ENCODE measurements around the gene PIMREG.

PIMREG gene

GRCh38 chr17:6437956-6438355 lies 6.3 kb upstream of the PIMREG start:
- DNase-seq (ENCODE audit: low read depth): no peak

DNA sequence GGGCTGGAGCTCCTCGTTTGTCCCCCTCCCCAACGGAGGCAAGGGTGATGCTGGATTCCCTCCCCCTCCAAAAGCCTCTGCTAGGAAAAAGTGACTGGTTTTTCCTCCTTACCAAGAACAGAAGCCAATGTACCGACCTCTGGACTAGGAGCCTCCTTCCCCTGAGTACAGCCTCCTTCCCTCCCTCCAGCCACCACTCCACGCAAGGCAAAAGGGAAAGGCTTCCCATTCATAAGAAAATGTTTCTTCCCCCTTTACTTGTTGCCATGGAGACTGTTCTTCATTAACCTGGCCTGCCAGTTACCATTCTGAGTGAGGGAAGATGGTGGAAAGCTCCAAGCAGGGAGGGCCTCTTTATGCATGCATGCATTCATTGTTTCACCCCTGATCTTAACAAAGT lies 4.3 kb upstream of the PIMREG start:
- no peak for DNase-seq (ENCODE audit: low read depth)

- DNase-seq (ENCODE audit: low read depth): no peak
Measured at GRCh38 chr17:6442775-6443174, 1.5 kb upstream of the PIMREG start.

DNA sequence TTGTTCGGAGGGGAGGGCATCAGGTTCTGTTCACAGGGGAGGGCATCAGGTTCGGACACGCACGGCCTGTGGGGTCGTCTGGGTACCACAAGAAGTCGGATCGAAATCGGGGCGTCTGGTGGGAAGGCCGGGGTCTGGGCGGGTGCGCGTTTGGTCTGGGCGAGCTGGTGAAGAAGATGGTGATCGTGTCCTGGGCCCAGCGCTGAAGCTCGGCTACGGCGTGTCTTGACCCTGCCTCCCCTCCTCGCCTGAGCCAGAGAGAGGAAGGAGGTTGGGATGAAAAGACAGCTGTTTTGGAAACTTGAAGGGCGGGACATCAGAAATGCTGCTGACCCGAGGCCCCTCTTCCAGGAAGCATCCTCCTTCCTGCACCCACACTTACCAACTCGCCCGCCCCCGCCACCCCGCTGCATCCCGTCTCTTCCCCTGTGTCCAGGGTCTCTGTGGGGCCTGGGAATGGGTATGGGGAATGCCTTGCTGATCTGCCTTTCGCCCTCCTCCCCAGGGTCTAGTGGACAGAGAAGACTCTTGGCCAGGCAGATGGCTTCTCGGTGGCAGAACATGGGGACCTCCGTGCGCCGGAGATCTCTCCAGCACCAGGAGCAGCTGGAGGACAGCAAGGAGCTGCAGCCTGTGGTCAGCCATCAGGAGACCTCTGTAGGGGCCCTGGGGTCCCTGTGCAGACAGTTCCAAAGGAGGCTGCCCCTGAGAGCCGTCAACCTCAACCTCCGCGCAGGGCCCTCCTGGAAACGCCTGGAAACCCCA lies 498 bp downstream of the PIMREG start:
- no peak for DNase-seq (ENCODE audit: low read depth)

DNA sequence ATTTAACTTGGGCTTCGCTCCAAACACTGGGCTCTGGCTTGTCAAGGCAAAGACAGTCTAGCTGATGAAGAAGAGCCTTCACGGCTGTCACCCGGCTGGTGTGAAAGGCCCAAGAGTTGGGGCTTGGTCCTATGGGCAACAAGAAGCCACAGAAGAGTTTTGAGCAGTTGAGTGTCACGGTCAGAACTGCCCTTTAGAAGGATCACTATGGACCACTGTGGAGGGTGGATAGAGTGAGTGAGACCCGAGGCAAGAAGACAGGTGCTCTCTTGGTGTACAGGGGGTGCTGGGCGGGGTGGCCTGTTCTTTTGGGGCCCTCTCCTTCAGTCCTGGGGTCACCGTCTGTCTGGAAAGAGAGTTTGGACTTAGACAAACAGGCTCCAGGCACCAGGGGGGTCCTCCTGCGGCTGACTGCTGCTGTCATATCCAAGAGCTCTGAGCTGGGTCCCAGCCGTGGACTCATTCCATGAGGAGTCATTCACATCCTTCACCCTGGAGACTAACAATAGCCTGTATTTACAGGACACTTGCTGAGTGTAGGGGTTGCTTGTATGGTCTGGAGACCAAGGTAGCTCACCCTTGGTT lies 2.4 kb downstream of the PIMREG start:
- no peak for DNase-seq (ENCODE audit: low read depth)

GRCh38 chr17:6448473-6448872 lies 4.2 kb downstream of the PIMREG start:
- no peak for DNase-seq (ENCODE audit: low read depth)

DNA sequence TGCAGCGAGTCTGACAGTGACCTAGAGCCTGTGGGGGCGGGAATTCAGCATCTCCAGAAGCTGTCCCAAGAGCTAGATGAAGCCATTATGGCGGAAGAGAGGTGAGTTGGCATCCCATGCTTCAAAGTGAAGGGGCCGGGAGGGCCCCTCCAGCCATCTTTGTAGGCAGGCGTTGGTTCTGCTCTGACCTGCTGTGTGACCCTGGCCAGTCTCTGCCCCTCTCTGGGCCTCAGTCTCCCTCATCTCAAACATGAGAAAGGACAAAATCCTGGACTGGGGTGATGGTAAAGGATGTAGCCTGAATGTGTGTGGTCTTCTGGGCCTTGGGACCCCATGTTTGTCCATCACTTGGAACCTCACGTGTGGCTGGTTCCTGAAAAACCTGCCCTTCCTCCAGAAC lies 5.1 kb downstream of the PIMREG start:
- no peak for DNase-seq (ENCODE audit: low read depth)

- no peak for DNase-seq (ENCODE audit: low read depth)
Measured at GRCh38 chr17:6450926-6451832, 6.9 kb downstream of the PIMREG start.

- no peak for DNase-seq (ENCODE audit: low read depth)
Measured at GRCh38 chr17:6452471-6453266, 8.4 kb downstream of the PIMREG start.

GRCh38 chr17:6453279-6454024 lies 9.2 kb downstream of the PIMREG start:
- DNase-seq (ENCODE audit: low read depth): no peak

- no peak for DNase-seq (ENCODE audit: low read depth)
Measured at GRCh38 chr17:6454495-6455320, 10.5 kb downstream of the PIMREG start.

GRCh38 chr17:6455321-6455705 lies 11.1 kb downstream of the PIMREG start:
- DNase-seq (ENCODE audit: low read depth): no peak

GRCh38 chr17:6456321-6456720 lies 12.1 kb downstream of the PIMREG start:
- DNase-seq (ENCODE audit: low read depth): no peak

DNA sequence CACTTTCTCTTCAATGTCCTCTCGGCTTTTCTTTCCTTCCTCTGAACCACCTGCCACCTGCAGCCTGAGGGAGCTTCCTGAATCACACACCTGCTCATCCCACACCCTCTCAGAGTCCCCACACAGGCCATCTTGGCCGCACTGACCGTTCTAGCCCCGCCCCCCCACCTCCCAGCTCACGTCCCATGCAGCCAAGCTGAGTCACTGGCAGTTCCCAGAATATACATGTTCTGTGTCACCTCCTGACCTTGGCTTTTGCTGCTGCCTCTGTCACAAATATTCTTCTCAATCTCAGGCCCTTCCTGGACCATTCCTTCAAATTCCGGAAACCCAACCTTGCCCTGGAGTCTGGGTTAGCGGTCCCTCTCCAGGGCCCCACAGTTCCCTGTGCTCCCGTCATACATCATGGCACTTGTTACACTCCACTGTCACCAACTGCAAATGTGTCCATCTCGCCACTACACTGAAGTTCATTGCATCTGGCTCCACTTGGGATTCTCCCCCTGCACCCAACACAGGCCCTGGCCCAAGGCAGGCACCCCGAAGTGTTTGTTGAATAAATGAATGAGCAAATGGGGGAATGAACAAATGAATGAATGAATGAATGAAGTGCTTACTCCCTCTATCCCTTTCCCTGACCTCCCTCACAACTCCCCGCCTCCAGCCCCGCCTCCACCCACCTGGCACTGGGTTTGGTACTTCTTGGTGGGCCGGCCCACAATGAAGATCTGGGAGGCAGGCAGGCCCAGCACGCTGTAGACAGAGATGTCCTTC lies 12.8 kb downstream of the PIMREG start:
- DNase-seq (ENCODE audit: low read depth): no peak

DNA sequence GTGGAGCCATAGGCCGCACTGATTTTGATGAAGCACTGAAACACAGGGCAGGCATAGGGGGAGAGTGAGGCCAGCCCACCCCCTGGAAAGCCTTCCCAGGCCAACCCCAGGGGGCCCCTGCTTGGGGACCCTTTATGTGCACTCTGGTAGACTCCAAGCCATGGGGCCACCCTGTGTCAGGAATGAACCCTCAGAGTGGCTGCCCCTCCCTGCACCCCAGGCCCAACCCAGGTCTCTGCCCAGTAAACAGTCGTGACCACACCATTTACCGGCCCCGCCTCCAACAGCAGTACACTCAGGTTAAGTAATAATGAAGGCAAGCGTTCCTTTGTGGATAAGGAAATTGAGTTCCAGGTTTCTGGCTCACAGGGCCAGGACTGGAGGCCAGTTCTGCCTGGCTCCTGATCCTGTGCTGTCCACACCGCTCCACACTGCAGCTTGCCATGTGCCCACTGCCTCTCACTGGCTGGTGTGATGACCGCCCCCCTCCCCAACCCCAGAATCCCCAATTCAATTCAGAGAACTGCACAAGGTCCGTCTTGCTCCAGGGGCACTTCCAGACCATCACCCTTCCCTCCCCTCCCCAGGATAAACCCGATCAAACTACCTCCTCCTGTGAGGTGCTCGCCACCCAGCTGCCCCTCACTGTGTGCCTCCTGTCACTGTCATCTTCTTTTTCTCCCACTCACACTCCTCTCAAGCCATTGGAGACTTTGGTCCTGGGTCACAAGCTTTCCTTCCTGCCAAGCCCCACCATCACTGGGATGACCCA lies 13.6 kb downstream of the PIMREG start:
- no peak for DNase-seq (ENCODE audit: low read depth)

GRCh38 chr17:6458460-6458950 lies 14.2 kb downstream of the PIMREG start:
- DNase-seq (ENCODE audit: low read depth): no peak

GRCh38 chr17:6460531-6461161 lies 16.4 kb downstream of the PIMREG start:
- DNase-seq (ENCODE audit: low read depth): no peak

DNA sequence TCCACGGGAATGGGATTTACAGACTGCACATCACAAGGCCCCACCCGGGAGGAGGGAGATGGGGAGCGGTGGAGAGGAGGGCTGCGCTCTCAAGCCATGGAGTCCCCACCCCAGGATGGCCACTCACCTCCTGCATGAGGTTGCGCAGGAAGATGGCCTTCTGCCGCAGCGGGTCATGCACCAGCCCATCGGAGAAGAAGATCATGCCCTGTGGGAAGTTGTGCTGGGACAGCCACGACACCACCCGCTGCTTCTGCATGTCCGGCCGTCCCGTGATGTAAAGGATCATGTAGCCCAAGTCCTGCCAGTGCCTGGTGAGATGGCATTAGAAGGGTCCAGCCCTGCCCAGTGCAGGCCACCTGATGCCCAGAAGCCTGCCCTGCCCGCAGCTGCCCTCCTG lies 17.0 kb downstream of the PIMREG start:
- no peak for DNase-seq (ENCODE audit: low read depth)

Measured in CMK (cell line).